HEK293 (cell line): ENCODE results near the gene HBA2.

Source experiments
- BCL11A ChIP-seq: fragments of 450-650 bp; formaldehyde crosslinking; IDR thresholded peaks from 2 replicates; pipeline ENCODE4 v1.5.1; 2016; ENCODE audit warnings: low read depth, missing biosample characterization, missing genetic modification characterization
- CTCF ChIP-seq: fragments of 450-650 bp; formaldehyde crosslinking; IDR thresholded peaks from 2 replicates; pipeline ENCODE4 v1.5.1; 2016; ENCODE audit warnings: missing biosample characterization, missing genetic modification characterization
- ZBTB11 ChIP-seq: fragments of 450-650 bp; formaldehyde crosslinking; conservative IDR thresholded peaks from 2 replicates; pipeline ENCODE4 v1.5.1; 2016; ENCODE audit warnings: low read depth, missing biosample characterization, missing genetic modification characterization
- ZBTB44 ChIP-seq: fragments of 450-650 bp; IDR thresholded peaks from 2 replicates; pipeline ENCODE4 v1.5.1; 2018; ENCODE audit warnings: missing biosample characterization, mild to moderate bottlenecking, missing genetic modification characterization
- ZFHX2 ChIP-seq: fragments of 450-650 bp; formaldehyde crosslinking; conservative IDR thresholded peaks from 2 replicates; pipeline ENCODE4 v1.5.1; 2016; ENCODE audit warnings: missing biosample characterization, missing genetic modification characterization
- ZNF366 ChIP-seq: fragments of 450-650 bp; formaldehyde crosslinking; conservative IDR thresholded peaks from 2 replicates; pipeline ENCODE4 v1.5.1; 2016; ENCODE audit warnings: missing biosample characterization, missing genetic modification characterization
- ZNF423 ChIP-seq: fragments of 450-650 bp; formaldehyde crosslinking; IDR thresholded peaks from 2 replicates; pipeline ENCODE4 v1.5.1; 2016; ENCODE audit warnings: missing biosample characterization, missing genetic modification characterization
- ZNF510 ChIP-seq: fragments of 450-650 bp; formaldehyde crosslinking; IDR thresholded peaks from 2 replicates; pipeline ENCODE4 v1.5.1; 2018; ENCODE audit warnings: mild to moderate bottlenecking, missing genetic modification characterization, missing biosample characterization; ENCODE audit not compliant: insufficient replicate concordance
- ZNF530 ChIP-seq: fragments of 450-650 bp; formaldehyde crosslinking; IDR thresholded peaks from 2 replicates; pipeline ENCODE4 v1.5.1; 2016; ENCODE audit warnings: low read depth, missing biosample characterization, missing genetic modification characterization
- ZNF785 ChIP-seq: fragments of 450-650 bp; formaldehyde crosslinking; IDR thresholded peaks from 2 replicates; pipeline ENCODE4 v1.5.1; 2016; ENCODE audit warnings: missing biosample characterization, missing genetic modification characterization

- TF ChIP-seq ZFHX2 (tag by site-specific recombination) (no peak), CTCF (no peak), BCL11A (no peak), ZNF530 (tag by site-specific recombination) (no peak), ZNF510 (tag by site-specific recombination) (no peak), ZBTB11 (tag by site-specific recombination) (no peak), ZBTB44 (no peak), ZNF423 (no peak), ZNF785 (tag by site-specific recombination) (no peak), ZNF366 (no peak)
These were observed 11.9 kb upstream of the HBA2 start for GRCh38 chr16:160691-161190.
